Right lobe of liver (tissue), 6 donors: ENCODE results near the gene LGI1. TPM values are rescaled to one million over a fixed set of nuclear protein-coding genes. Genes with fewer than 3 reads are reported as not detected.

Experiments
- ATAC-seq, 4 donors: fragments of 200-7000 bp; cut with Tn5 transposase; one replicate each; pipeline ENCODE4 v1.9.1; 2020; ENCODE audit warnings: mild to moderate bottlenecking in 4 of 4, moderate library complexity in 4 of 4
- DNase-seq, 3 donors: peaks; one replicate each; pipeline ENCODE4 v3.0.0-alpha.2; 2020
- H3K27ac ChIP-seq, 3 donors: fragments of 200-600 bp; one replicate each; pipeline ENCODE4 v1.8.0; 2022
- H3K27me3 ChIP-seq, 2 donors: fragments of 200-600 bp; one replicate each; pipeline ENCODE4 v1.8.0; 2022
- H3K36me3 ChIP-seq, 4 donors: fragments of 200-600 bp; sonication (generic) in 1 of 4; one replicate each; pipeline versions ENCODE4 v1.5.1 to v1.8.0; 2017 to 2022; ENCODE audit warnings: control low read depth in 1 of 4
- H3K4me1 ChIP-seq, 4 donors: fragments of 200-600 bp; sonication (generic) in 1 of 4; one replicate each; pipeline versions ENCODE4 v1.5.1 to v1.8.0; 2017 to 2022; ENCODE audit warnings: control low read depth in 1 of 4
- H3K4me3 ChIP-seq, 3 donors: fragments of 200-600 bp; one replicate each; pipeline ENCODE4 v1.8.0; 2022
- H3K9me3 ChIP-seq, 4 donors: fragments of 200-600 bp; sonication (generic) in 1 of 4; one replicate each; pipeline versions ENCODE4 v1.5.1 to v1.8.0; 2017 to 2022; ENCODE audit warnings: control low read depth in 1 of 4
- POLR2A ChIP-seq: fragments of 450-650 bp; IDR thresholded peaks from one replicate; pipeline ENCODE4 v1.6.1; 2017; ENCODE audit warnings: antibody characterized with exemption, mild to moderate bottlenecking
- WGBS: methylation state at CpG from one replicate; pipeline ENCODE4 v1.1.6; 2018; ENCODE audit warnings: low coverage, low lambda C conversion rate; ENCODE audit not compliant: insufficient coverage; ENCODE audit errors: missing lambda C conversion rate; 5-methylcytosine and 5-hydroxymethylcytosine counted together
- intact Hi-C, 2 donors: fragments of 100-400 bp; cut with DNase I; formaldehyde crosslinking; loops; one replicate each; pipeline versions ENCODE4 v1.11.2 to v1.14.1; 2022
- total RNA-seq, 6 experiments: library from RNA; depleted of rRNA in 2 of 6; stranded (reverse); fragments of >200 nt in 2 of 6; fragmentation: NEBNext Ultra II Directional in 3 of 6; extraction: Animal tissue kit (Norgen Biotek cat#: 25700) in 3 of 6; gene quantifications; one replicate each; pipeline versions ENCODE4 v1.1.0 to v1.2.4, GENCODE V29; 2016 to 2023
- TF ChIP-seq, protein P1 (sequence below), 4 donors: fragments of 200-600 bp in 3 of 4; fragments of 450-650 bp in 1 of 4; IDR thresholded peaks; one replicate each; pipeline versions ENCODE4 v1.5.1 to v1.8.0; 2016 to 2022; ENCODE audit warnings: antibody characterized with exemption in 4 of 4, mild to moderate bottlenecking in 2 of 4
- donor health status: DM: no; HTN: yes; CAD: no.
- donor health status: DM: no; HTN: no; CAD: no.
- donor health status: DM: no; HTN: no; CAD: no.
- donor health status: DM: no; HTN: yes; CAD: no.
- donor health status: DM: no; HTN: yes; CAD: no.

LGI1 gene
- total RNA-seq, 6 experiments from 2014 or later, result 0.22 to 2.3 (median 0.86) TPM; not detected in 1

DNA sequence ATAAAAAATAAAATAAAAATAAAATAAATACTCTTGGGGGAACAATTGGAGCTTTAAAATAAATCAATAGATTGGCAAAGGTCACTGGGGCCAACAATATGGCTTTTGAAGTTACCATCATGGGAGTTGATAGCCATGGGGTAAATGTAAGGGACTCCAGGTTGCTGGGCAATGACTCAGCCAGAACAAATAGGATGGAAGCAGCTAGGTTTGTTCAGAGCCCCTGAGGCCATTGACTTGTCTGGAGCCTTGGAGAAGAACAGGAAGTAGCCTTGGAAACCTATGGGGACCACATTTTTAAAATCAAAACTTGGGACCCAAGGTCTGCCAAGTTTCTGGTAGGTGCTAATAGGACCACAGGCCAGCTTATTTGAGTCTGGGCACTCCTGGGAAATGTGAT, 35.2 kb upstream of the LGI1 start:
- no peak for TF ChIP-seq POLR2A
- TF ChIP-seq, protein P1, sequence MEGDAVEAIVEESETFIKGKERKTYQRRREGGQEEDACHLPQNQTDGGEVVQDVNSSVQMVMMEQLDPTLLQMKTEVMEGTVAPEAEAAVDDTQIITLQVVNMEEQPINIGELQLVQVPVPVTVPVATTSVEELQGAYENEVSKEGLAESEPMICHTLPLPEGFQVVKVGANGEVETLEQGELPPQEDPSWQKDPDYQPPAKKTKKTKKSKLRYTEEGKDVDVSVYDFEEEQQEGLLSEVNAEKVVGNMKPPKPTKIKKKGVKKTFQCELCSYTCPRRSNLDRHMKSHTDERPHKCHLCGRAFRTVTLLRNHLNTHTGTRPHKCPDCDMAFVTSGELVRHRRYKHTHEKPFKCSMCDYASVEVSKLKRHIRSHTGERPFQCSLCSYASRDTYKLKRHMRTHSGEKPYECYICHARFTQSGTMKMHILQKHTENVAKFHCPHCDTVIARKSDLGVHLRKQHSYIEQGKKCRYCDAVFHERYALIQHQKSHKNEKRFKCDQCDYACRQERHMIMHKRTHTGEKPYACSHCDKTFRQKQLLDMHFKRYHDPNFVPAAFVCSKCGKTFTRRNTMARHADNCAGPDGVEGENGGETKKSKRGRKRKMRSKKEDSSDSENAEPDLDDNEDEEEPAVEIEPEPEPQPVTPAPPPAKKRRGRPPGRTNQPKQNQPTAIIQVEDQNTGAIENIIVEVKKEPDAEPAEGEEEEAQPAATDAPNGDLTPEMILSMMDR (IDR thresholded peaks at IDR 0.05), result no peak
- Histone ChIP-seq H3K9me3 (no peaks in the 10 kb centered on the region), H3K4me3 (no peak overlapping the region), H3K27me3 (no peaks in the 10 kb centered on the region), H3K27ac (no peak overlapping the region), H3K36me3 (no peaks in the 10 kb centered on the region), H3K4me1 (no peaks in the 10 kb centered on the region)
- no peak for ATAC-seq
- DNase-seq, result no peak
- intact Hi-C loops, result no loop called here

DNA sequence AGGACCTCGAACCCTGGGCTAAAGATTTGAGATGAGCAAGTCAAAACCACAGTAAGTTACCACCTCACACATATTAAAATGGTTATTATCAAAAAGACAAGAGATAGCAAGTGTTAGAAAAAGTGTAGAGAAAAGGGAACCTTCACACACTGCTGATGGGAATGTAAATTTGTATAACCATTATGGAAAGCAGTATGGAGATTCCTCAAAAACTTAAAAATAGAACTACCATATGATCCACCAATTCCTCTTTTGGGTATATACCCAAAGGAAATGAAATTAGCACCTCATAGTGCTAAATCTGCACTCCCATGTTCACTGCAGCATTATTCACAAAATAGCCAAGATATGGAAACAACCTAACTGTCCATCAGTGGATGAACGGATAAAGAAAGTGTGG, 34.6 kb upstream of the LGI1 start:
- intact Hi-C loops, result no loop called here
- H3K4me1 ChIP-seq, result no peaks in the 10 kb centered on the region
- WGBS, result 54% methylated on average over 1 of the region's 2 CpGs

DNA sequence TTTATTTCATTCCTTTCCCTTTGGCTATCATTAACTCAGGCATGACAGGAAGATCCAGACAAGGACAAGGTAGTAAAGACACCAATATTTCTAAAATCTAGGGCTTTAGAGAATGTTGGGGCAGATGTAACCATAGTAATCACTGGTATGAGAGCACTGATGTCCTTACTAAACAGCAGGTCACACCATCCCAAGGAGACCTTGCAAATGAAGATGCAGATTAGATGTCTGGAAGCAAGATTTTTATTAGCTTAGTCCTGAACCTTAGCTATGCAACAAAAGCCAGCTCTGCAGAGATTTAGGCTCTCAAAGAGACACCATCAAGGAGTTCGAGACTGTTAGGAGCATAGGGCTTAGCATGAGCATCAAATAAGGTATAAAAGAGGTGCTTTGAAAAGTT, 31.7 kb upstream of the LGI1 start:
- TF ChIP-seq POLR2A, result no peak
- TF ChIP-seq, protein P1 (IDR thresholded peaks at IDR 0.05), result no peak
- H3K9me3 ChIP-seq, result no peaks in the 10 kb centered on the region
- H3K4me3 ChIP-seq, result no peak overlapping the region
- WGBS, result 36% methylated on average over 1 of the region's 1 CpG
- no peaks in the 10 kb centered on the region for H3K36me3 ChIP-seq
- H3K27ac ChIP-seq, result no peak overlapping the region
- intact Hi-C loops, result no loop called here
- no peaks in the 10 kb centered on the region for H3K27me3 ChIP-seq
- no peak for ATAC-seq
- DNase-seq, result no peak
- H3K4me1 ChIP-seq, result no peaks in the 10 kb centered on the region

More for the DNA sequence above, 34.6 kb upstream of the LGI1 start:
- DNase-seq, result no peak
- no peaks in the 10 kb centered on the region for H3K36me3 ChIP-seq
- H3K9me3 ChIP-seq, result no peaks in the 10 kb centered on the region
- TF ChIP-seq, protein P1 (IDR thresholded peaks at IDR 0.05), result no peak
- no peak for TF ChIP-seq POLR2A
- H3K4me3 ChIP-seq, result no peak overlapping the region
- no peak for ATAC-seq
- no peak overlapping the region for H3K27ac ChIP-seq
- H3K27me3 ChIP-seq, result no peaks in the 10 kb centered on the region

DNA sequence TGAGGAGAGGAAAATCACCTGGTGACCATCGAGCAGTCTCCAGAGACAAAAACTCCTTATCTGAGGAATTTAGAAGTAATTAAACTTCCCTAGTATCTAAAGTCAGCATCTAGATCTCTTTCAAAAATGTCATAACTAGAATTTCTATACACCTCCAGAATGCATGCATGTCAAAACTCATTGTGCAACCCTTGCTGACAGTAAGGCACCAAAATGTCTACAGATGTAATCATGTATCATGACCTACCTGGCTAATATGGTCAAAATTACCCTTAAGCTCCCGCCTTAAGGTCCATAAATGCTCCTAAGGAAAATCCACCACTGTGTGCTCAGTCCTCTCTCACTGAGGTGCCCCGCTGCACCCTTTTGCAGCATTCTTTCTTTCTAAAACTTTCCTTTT, 16.4 kb upstream of the LGI1 start:
- no peak for ATAC-seq
- intact Hi-C loops, result loop anchor here in 1 of 2 donors (10.0 kb wide), 1 partner anchor 73 kb away; no protein-coding TSS in a partner anchor
- TF ChIP-seq, protein P1 (IDR thresholded peaks at IDR 0.05), result no peak
- no peak for TF ChIP-seq POLR2A
- H3K4me3 ChIP-seq, result no peak overlapping the region
- H3K36me3 ChIP-seq, result no peaks in the 10 kb centered on the region
- no peaks in the 10 kb centered on the region for H3K9me3 ChIP-seq
- no peaks in the 10 kb centered on the region for H3K27me3 ChIP-seq
- no peaks in the 10 kb centered on the region for H3K4me1 ChIP-seq
- WGBS, result 72% methylated on average over 2 of the region's 3 CpGs
- H3K27ac ChIP-seq, result no peak overlapping the region
- DNase-seq, result no peak
